ENCODE measurements around the gene FOXN1. TPM values are rescaled to one million over a fixed set of nuclear protein-coding genes. Genes with fewer than 3 reads are reported as not detected.
"Not testable (repeated sequence)": the region's sequence is repeated elsewhere in the genome, so short reads cannot be mapped to it uniquely, and the experiment has no call there.

Gene FOXN1
- total RNA-seq, 1 donor from 2014 or later, result not detected

- intact Hi-C loops (cut with DNase I), result no loop called here
- ATAC-seq (no peak), DNase-seq (ENCODE audit: low spot score) (no peak)
Observed at GRCh38 chr17:28519236-28519635, 13.1 kb downstream of the FOXN1 start.

GRCh38 chr17:28520687-28521086 lies 14.5 kb downstream of the FOXN1 start:
- no peak for ATAC-seq
- no peak for DNase-seq (ENCODE audit: low spot score)
- intact Hi-C loops (cut with DNase I), result no loop called here

GRCh38 chr17:28521311-28522085 lies 15.3 kb downstream of the FOXN1 start:
- DNase-seq (ENCODE audit: low spot score) (no peak), ATAC-seq (no peak)
- intact Hi-C loops (cut with DNase I), result no loop called here

- not testable (repeated sequence) for ATAC-seq
Observed at GRCh38 chr17:28522281-28522680, 16.1 kb downstream of the FOXN1 start.

GRCh38 chr17:28523186-28523585 lies 17.0 kb downstream of the FOXN1 start:
- intact Hi-C loops (cut with DNase I), result no loop called here
- ATAC-seq, result no peak
- DNase-seq (ENCODE audit: low spot score), result no peak

More at GRCh38 chr17:28522281-28522680, 16.1 kb downstream of the FOXN1 start:
- intact Hi-C loops (cut with DNase I); DNase-seq (ENCODE audit: low spot score): not testable (repeated sequence)

GRCh38 chr17:28523876-28524275 lies 17.7 kb downstream of the FOXN1 start:
- no peak for DNase-seq (ENCODE audit: low spot score)
- intact Hi-C loops (cut with DNase I), result no loop called here
- ATAC-seq, result no peak

- intact Hi-C loops (cut with DNase I), result no loop called here
Observed at GRCh38 chr17:28524476-28525424, 18.6 kb downstream of the FOXN1 start.

GRCh38 chr17:28526381-28526780 lies 20.2 kb downstream of the FOXN1 start:
- no peak for ATAC-seq
- intact Hi-C loops (cut with DNase I), result no loop called here
- DNase-seq (ENCODE audit: low spot score), result no peak

More at GRCh38 chr17:28524476-28525424, 18.6 kb downstream of the FOXN1 start:
- ATAC-seq (no peak), DNase-seq (ENCODE audit: low spot score) (no peak)

GRCh38 chr17:28527181-28527681 lies 21.1 kb downstream of the FOXN1 start:
- DNase-seq (ENCODE audit: low spot score) (no peak), ATAC-seq (no peak)
- intact Hi-C loops (cut with DNase I), result no loop called here

- ATAC-seq (no peak), DNase-seq (ENCODE audit: low spot score) (no peak)
- intact Hi-C loops (cut with DNase I), result no loop called here
Observed at GRCh38 chr17:28527859-28528258, 21.7 kb downstream of the FOXN1 start.

GRCh38 chr17:28528327-28529012 lies 22.3 kb downstream of the FOXN1 start:
- intact Hi-C loops (cut with DNase I), result no loop called here
- DNase-seq (ENCODE audit: low spot score) (no peak), ATAC-seq (no peak)

GRCh38 chr17:28529013-28529400 lies 22.9 kb downstream of the FOXN1 start:
- intact Hi-C loops (cut with DNase I), result no loop called here
- ATAC-seq, result no peak
- DNase-seq (ENCODE audit: low spot score), result no peak

- intact Hi-C loops (cut with DNase I), result no loop called here
- DNase-seq (ENCODE audit: low spot score), result no peak
- ATAC-seq, result no peak
Observed at GRCh38 chr17:28530250-28530649, 24.1 kb downstream of the FOXN1 start.

GRCh38 chr17:28530926-28531325 lies 24.8 kb downstream of the FOXN1 start:
- ATAC-seq, result no peak
- no peak for DNase-seq (ENCODE audit: low spot score)
- intact Hi-C loops (cut with DNase I), result no loop called here

GRCh38 chr17:28532050-28532960 lies 26.2 kb downstream of the FOXN1 start:
- ATAC-seq (no peak), DNase-seq (ENCODE audit: low spot score) (no peak)
- intact Hi-C loops (cut with DNase I), result no loop called here

- intact Hi-C loops (cut with DNase I), result no loop called here
- ATAC-seq (no peak), DNase-seq (ENCODE audit: low spot score) (no peak)
Observed at GRCh38 chr17:28533091-28533807, 27.1 kb downstream of the FOXN1 start.

- intact Hi-C loops (cut with DNase I), result no loop called here
- no peak for ATAC-seq
- no peak for DNase-seq (ENCODE audit: low spot score)
Observed at GRCh38 chr17:28534740-28535375, 28.7 kb downstream of the FOXN1 start.
